Heart left ventricle (tissue), 13 donors: ENCODE results near the gene FLT3LG.
A peak's percentile ranks its signal among the peaks of the same experiment; 100 is the strongest.

Experiments used
- CTCF ChIP-seq, 12 donors: fragments of 200-600 bp; sonication (generic) in 4 of 12; IDR thresholded peaks; one replicate each; pipeline versions ENCODE4 v1.5.0 to v1.8.0; 2018 to 2022; ENCODE audit warnings: antibody characterized with exemption in 12 of 12, mild to moderate bottlenecking in 5 of 12
- POLR2A ChIP-seq, 2 donors: fragments of 450-650 bp; IDR thresholded peaks; one replicate each; pipeline ENCODE4 v1.6.1; 2017; ENCODE audit warnings: antibody characterized with exemption in 2 of 2, mild to moderate bottlenecking in 2 of 2, moderate library complexity in 2 of 2
- donor health status: ischemic (EF 13 %, LVEDD 7.1; RV severe dilation, severe dysfunction).
- donor health status: DM: no; HTN: yes; CAD: no.
- donor health status: DM: no; HTN: no; CAD: no.
- donor health status: ischemic (EF 25% LVEDD 6.9; RV normal size, moderate dysfunction).
- donor health status: ischemic (EF 25% LVEDD 5.7; RV mildly dilated, moderate dysfunction).
- donor health status: ischemic (EF 35%, LVEDD 5.7; RV mildly dilated, moderate dysfunction).
- donor health status: nonischemic (EF 11% LVEDD 7.7; RV severe dilation, severe dysfunction).
- donor health status: DM: yes; HTN: yes; CAD: no.
- donor health status: PGD.
- donor health status: ischemic (EF 29% LVEDD 5.4; RV normal size, mild dysfunction).
- donor health status: nonischemic (EF 23%, LVEDD 6.1; RV moderate dilation, normal function).

- TF ChIP-seq CTCF (IDR thresholded peaks at IDR 0.05), result peak in 2 of 12 donors; percentile 4 to 17
- no peak for TF ChIP-seq POLR2A (IDR thresholded peaks at IDR 0.05)
Measured at GRCh38 chr19:49469828-49470614, 4.0 kb upstream of the FLT3LG start.
